Hematopoietic multipotent progenitor cell treated with erythropoietin and hydrocortisone succinate and interleukin-3 and kit ligand, for 17 days (in vitro differentiated cells): Measurements from ENCODE around the gene HIGD2A.
"Not testable (repeated sequence)": the region's sequence is repeated elsewhere in the genome, so short reads cannot be mapped to it uniquely, and the experiment has no call there.

ENCODE experiments used
- DNase-seq: peaks from one replicate; pipeline ENCODE4 v3.0.0-alpha.2; 2015; ENCODE audit warnings: low spot score

Gene HIGD2A

DNA sequence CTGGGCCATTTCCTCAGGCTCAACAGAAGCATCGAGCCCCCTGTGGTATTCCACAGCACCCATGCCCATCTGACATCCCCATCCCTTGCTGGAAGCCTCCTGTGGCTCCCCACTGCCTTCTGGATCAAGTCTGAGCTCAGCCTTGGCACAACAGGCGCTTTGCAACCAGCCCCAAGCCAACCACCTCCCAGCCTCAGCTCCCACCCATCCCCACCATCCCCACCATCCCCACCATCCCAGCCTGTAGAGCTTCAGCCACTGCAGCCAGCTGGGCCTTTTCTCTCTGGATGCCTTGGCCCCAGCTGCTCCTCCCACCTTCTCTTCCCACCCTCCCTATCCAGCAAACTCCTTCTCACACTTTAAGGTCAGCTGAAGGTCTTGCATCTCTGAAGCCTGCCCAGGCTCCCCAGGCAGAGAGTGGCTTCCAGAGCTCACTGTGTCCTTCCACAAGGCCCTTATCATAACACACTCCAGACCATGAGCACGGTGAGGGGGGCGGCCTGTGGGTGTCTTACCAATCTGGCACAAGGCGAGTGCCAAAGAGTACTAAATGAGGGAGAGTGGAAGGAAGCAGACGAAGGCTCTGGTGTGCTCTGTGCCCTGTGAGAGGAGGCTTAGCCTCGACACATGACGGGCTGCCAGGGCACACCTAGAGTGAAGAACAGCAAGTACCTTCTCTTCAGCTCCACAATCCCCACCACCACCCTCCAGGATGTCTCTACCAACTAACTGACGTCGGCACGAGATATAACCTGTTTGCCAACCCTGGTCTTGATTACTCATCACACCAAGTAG, 6.5 kb downstream of the HIGD2A start:
- DNase-seq, result no peak

- no peak for DNase-seq
Observed at GRCh38 chr5:176396330-176396729, 7.8 kb downstream of the HIGD2A start.

- no peak for DNase-seq
Observed at GRCh38 chr5:176397736-176398420, 9.3 kb downstream of the HIGD2A start.

- DNase-seq, result no peak
Observed at GRCh38 chr5:176400382-176401156, 12.0 kb downstream of the HIGD2A start.

GRCh38 chr5:176401281-176402205, 13.0 kb downstream of the HIGD2A start:
- DNase-seq, result no peak

GRCh38 chr5:176405656-176406435, 17.3 kb downstream of the HIGD2A start:
- no peak for DNase-seq

- DNase-seq, result no peak
Observed at GRCh38 chr5:176406436-176407052, 18.0 kb downstream of the HIGD2A start.

DNA sequence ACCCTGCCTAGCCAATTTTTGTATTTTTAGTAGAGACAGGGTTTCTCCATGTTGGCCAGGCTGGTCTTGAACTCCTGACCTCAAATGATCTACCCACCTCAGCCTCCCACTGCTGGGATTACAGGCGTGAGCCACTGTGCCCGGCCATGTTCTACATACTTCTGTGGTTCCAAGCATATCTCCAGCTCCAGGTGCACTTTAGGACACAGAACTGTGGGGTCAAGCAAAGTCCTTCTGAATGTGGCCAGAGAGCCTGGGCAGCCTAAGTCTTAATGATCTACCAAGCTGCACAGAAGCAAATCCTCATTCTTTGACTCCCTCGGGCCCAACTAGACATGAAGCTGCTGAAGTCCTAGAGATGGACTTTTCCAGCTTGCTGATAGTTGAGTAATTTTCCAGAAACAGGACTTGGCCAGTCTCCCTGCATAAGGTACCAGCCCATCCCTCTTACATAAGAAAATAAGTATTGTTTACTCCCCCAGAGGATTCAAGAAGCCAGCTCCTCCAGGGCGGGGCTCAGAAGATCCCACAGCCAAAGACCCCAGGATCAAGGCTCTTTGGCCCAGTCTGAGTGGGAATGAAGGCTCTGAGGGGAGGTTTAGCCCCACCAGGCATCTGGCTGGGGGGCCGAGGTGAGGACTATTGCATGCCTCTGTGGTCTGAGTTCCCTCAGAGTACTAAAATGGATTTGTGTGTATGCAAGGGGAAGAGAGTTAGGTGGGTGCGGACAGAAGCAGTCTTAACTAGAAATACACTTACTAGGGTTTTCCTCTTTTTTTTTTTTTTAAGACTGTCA, 19.1 kb downstream of the HIGD2A start:
- DNase-seq, result no peak

- DNase-seq, result not testable (repeated sequence)
Observed at GRCh38 chr5:176408252-176408573, 19.7 kb downstream of the HIGD2A start.

- no peak for DNase-seq
Observed at GRCh38 chr5:176408590-176408989, 20.0 kb downstream of the HIGD2A start.

GRCh38 chr5:176409765-176410164, 21.2 kb downstream of the HIGD2A start:
- no peak for DNase-seq

DNA sequence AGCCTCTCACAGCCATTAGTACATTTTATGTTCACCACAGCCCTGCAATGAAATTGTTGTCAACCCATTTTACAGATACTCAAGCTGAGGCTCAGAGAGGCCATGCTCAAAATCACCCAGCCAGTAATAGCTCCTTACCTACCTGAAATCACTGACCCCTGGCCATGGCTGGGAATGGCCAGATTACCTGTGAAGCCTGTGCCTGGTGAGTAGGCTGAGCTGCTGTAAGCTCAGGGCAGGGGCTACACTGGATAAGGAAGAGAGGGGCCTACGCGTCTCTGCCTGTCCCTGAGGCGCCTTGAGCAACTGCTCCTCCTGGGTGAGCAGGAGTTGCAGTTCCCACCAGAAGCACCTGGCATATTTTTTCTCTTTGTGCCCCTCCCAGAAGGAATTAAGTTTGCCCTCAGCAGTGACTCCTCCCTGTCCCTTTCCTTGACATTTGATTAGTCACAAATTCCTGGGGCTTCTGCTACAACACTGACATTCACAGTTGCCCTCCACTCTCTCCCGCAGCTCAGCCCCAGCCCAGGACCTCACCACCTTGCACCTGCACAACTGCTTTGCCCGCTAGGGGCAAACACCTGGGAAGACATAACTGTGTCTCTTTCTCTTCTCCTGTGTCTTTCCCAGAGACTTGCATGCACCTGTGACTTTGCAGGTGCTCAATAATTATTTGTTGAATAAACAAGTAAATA, 22.1 kb downstream of the HIGD2A start:
- no peak for DNase-seq

DNA sequence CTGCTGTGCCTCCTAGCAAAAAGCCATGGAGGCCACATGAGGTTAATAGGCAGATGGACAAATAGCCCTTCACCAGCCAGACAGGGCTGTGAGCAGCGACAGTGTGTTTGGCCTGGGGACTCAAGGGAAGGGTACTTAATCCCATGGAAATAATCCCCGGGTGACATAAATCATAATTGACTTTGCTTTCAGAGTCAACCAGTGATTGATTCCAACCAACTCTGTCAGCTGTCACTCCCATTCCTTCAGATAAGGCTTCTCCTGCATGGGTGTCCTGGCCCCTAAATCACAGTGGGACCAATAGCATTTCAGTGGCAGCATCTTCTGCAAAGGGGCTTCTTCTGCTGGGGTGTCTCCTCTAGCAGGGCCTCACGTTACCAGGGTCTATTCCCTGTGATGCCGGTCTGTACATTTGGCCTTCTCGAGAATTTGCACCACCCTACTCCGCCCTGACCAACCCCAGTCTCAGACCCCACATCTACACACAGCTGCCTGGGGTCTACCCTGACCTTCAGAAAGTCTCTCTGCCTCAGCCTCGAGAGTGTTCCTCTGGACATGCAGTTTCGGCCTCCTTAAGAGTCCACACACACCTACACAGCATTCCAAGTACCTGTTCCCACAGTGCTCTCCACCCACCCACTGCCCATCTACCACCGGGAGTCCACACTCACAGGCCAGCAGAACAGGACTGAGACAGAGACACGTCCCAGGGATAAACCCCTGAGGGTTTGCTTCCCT, 24.1 kb downstream of the HIGD2A start:
- no peak for DNase-seq

- no peak for DNase-seq
Observed at GRCh38 chr5:176413255-176413565, 24.7 kb downstream of the HIGD2A start.

DNA sequence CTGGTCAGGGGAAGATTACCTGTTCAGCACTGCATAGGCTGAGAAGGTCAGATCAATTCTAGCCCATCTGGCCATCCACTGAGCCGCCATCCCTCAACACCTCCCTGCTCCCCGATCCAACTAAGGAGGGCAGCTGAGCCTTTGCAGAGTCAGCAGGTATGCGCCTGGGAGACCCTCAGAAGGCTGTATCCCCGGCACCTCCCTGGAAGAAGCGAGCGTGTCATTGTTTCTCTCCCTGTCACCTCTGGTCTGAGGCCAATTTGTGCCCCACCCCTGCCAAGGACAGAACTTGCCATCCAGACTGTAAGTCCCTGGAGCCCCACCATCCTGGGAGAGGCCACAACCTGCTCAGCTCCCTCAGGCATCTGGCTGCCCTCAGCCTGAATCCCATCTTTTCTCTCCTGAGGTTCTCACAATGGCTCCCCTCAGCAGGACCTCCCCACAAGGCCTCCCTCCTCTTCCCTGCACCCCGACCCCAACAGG, 25.2 kb downstream of the HIGD2A start:
- DNase-seq, result no peak

DNA sequence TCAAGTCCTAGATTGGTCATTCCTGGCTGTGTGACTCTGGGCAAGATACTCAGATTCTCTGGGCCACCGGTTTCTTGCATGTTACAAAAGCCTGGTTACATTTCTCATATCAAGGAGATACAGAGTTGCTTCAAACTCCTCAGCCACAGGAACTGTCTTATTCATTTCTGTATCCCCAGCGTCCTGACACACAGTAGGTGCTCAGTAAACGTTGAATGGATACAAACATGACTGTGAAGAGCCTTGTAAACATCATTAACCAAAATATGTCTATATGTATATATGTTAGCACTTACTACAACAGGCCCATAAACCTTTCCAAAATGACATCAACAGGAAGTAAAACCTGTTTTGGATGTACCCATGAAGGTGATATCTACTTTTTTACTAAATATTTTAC, 26.2 kb downstream of the HIGD2A start:
- DNase-seq, result no peak

- DNase-seq, result no peak
Observed at GRCh38 chr5:176415240-176415951, 26.8 kb downstream of the HIGD2A start.
